OCI-LY7 (cell line): Measurements from ENCODE around the gene FBXL16.
A peak's percentile ranks its signal among the peaks of the same experiment; 100 is the strongest.

ENCODE experiments used
- EZH2phosphoT487 ChIP-seq: fragments of 200-600 bp; sonication (generic); IDR thresholded peaks from 2 replicates; pipeline ENCODE4 v1.6.1; 2018; ENCODE audit warnings: low read depth, borderline replicate concordance, mild to moderate bottlenecking, mixed run types, antibody characterized with exemption, low read length, moderate library complexity, mixed read lengths
- TF ChIP-seq, protein P1 (sequence below): fragments of 200-600 bp; sonication (generic); conservative IDR thresholded peaks from 2 replicates; pipeline ENCODE4 v1.5.1; 2014; ENCODE audit warnings: mild to moderate bottlenecking, antibody characterized with exemption, low read length, moderate library complexity, mixed read lengths

DNA sequence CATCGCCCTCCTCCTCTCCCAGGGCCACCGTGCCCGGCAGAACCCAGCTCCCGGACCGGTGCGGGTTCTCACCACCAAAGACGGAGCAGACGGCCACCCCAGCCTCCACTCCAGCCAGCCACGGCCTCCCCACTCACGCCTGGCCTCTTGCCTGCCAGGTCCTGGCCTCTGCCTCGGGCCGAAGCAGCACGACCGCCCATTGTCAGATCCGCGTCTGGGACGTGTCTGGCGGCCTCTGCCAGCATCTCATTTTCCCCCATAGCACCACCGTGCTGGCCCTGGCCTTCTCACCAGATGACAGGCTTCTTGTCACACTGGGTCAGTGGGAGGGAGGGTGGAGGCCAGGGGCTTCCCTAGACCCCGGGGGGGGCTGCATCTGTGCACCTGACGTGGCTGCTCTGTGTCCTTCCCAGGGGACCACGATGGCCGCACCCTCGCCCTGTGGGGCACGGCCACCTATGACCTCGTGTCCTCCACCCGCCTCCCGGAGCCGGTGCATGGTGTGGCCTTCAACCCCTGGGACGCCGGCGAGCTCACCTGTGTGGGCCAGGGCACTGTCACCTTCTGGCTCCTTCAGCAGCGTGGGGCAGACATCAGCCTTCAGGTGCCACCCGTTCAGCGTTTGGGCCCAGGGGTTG is 44.3 kb downstream of the FBXL16 start:
- no peak for TF ChIP-seq EZH2phosphoT487
- TF ChIP-seq, protein P1, sequence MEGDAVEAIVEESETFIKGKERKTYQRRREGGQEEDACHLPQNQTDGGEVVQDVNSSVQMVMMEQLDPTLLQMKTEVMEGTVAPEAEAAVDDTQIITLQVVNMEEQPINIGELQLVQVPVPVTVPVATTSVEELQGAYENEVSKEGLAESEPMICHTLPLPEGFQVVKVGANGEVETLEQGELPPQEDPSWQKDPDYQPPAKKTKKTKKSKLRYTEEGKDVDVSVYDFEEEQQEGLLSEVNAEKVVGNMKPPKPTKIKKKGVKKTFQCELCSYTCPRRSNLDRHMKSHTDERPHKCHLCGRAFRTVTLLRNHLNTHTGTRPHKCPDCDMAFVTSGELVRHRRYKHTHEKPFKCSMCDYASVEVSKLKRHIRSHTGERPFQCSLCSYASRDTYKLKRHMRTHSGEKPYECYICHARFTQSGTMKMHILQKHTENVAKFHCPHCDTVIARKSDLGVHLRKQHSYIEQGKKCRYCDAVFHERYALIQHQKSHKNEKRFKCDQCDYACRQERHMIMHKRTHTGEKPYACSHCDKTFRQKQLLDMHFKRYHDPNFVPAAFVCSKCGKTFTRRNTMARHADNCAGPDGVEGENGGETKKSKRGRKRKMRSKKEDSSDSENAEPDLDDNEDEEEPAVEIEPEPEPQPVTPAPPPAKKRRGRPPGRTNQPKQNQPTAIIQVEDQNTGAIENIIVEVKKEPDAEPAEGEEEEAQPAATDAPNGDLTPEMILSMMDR = peak; percentile 2
